Measurements from ENCODE around the gene DRC1. TPM values are rescaled to one million over a fixed set of nuclear protein-coding genes. Genes with fewer than 3 reads are reported as not detected.
"Not testable (repeated sequence)": the region's sequence is repeated elsewhere in the genome, so short reads cannot be mapped to it uniquely, and the experiment has no call there.

The DRC1 gene
- polyA plus RNA-seq (2012; ENCODE audit: insufficient read depth, insufficient read length): not detected

- DNase-seq (ENCODE audit: low read depth, low spot score): no peak
- no peak within 1 kb of the TSS for H3K4me3 ChIP-seq (ENCODE audit: low read length)
These were observed at the start of gene DRC1 for GRCh38 chr2:26401739-26402541. Gene DRC1, plus strand, starts transcription at chr2:26401920. Its CDS starts 70 bp downstream, at chr2:26401990.

GRCh38 chr2:26352892-26353291 is 48.8 kb upstream of the DRC1 start:
- H3K4me3 ChIP-seq (ENCODE audit: low read length): no peak overlapping the region
- no peak for DNase-seq (ENCODE audit: low read depth, low spot score)

- DNase-seq (ENCODE audit: low read depth, low spot score); H3K4me3 ChIP-seq (ENCODE audit: low read length): not testable (repeated sequence)
These were observed 47.3 kb upstream of the DRC1 start for GRCh38 chr2:26354469-26354868.

- no peak overlapping the region for H3K4me3 ChIP-seq (ENCODE audit: low read length)
- no peak for DNase-seq (ENCODE audit: low read depth, low spot score)
These were observed 46.4 kb upstream of the DRC1 start for GRCh38 chr2:26355038-26355995.

GRCh38 chr2:26356111-26356510 is 45.6 kb upstream of the DRC1 start:
- no peak overlapping the region for H3K4me3 ChIP-seq (ENCODE audit: low read length)
- DNase-seq (ENCODE audit: low read depth, low spot score): no peak

- DNase-seq (ENCODE audit: low read depth, low spot score): no peak
- H3K4me3 ChIP-seq (ENCODE audit: low read length): no peak overlapping the region
These were observed 44.9 kb upstream of the DRC1 start for GRCh38 chr2:26356771-26357170.

GRCh38 chr2:26359886-26360473 is 41.7 kb upstream of the DRC1 start:
- no peak for DNase-seq (ENCODE audit: low read depth, low spot score)
- no peak overlapping the region for H3K4me3 ChIP-seq (ENCODE audit: low read length)

GRCh38 chr2:26363323-26363722 is 38.4 kb upstream of the DRC1 start:
- no peak overlapping the region for H3K4me3 ChIP-seq (ENCODE audit: low read length)
- DNase-seq (ENCODE audit: low read depth, low spot score): no peak

- H3K4me3 ChIP-seq (ENCODE audit: low read length): no peak overlapping the region
These were observed 37.8 kb upstream of the DRC1 start for GRCh38 chr2:26363958-26364357.

GRCh38 chr2:26364669-26365068 is 37.1 kb upstream of the DRC1 start:
- H3K4me3 ChIP-seq (ENCODE audit: low read length): no peak overlapping the region
- DNase-seq (ENCODE audit: low read depth, low spot score): no peak

More at GRCh38 chr2:26363958-26364357, 37.8 kb upstream of the DRC1 start:
- no peak for DNase-seq (ENCODE audit: low read depth, low spot score)

GRCh38 chr2:26366957-26367356 is 34.8 kb upstream of the DRC1 start:
- no peak for DNase-seq (ENCODE audit: low read depth, low spot score)
- no peak overlapping the region for H3K4me3 ChIP-seq (ENCODE audit: low read length)

- not testable (repeated sequence) for H3K4me3 ChIP-seq (ENCODE audit: low read length); DNase-seq (ENCODE audit: low read depth, low spot score)
These were observed 32.1 kb upstream of the DRC1 start for GRCh38 chr2:26369664-26370063.

GRCh38 chr2:26370909-26371308 is 30.8 kb upstream of the DRC1 start:
- not testable (repeated sequence) for DNase-seq (ENCODE audit: low read depth, low spot score); H3K4me3 ChIP-seq (ENCODE audit: low read length)

GRCh38 chr2:26376799-26377198 is 24.9 kb upstream of the DRC1 start:
- DNase-seq (ENCODE audit: low read depth, low spot score): no peak
- H3K4me3 ChIP-seq (ENCODE audit: low read length): no peak overlapping the region

- H3K4me3 ChIP-seq (ENCODE audit: low read length): no peak overlapping the region
- DNase-seq (ENCODE audit: low read depth, low spot score): no peak
These were observed 21.4 kb upstream of the DRC1 start for GRCh38 chr2:26380281-26380680.

- no peak for DNase-seq (ENCODE audit: low read depth, low spot score)
- H3K4me3 ChIP-seq (ENCODE audit: low read length): no peak overlapping the region
These were observed 19.2 kb upstream of the DRC1 start for GRCh38 chr2:26382564-26382963.

GRCh38 chr2:26384183-26384582 is 17.5 kb upstream of the DRC1 start:
- no peak for DNase-seq (ENCODE audit: low read depth, low spot score)
- no peak overlapping the region for H3K4me3 ChIP-seq (ENCODE audit: low read length)

- no peak for DNase-seq (ENCODE audit: low read depth, low spot score)
- no peak overlapping the region for H3K4me3 ChIP-seq (ENCODE audit: low read length)
These were observed 17.1 kb upstream of the DRC1 start for GRCh38 chr2:26384597-26384996.

- no peak overlapping the region for H3K4me3 ChIP-seq (ENCODE audit: low read length)
These were observed 14.5 kb upstream of the DRC1 start for GRCh38 chr2:26387189-26387588.

GRCh38 chr2:26394694-26395093 is 7.0 kb upstream of the DRC1 start:
- DNase-seq (ENCODE audit: low read depth, low spot score): no peak
- no peak overlapping the region for H3K4me3 ChIP-seq (ENCODE audit: low read length)

More at GRCh38 chr2:26387189-26387588, 14.5 kb upstream of the DRC1 start:
- DNase-seq (ENCODE audit: low read depth, low spot score): no peak

Measured in Jurkat, Clone E6-1 (cell line).